ENCODE data around the gene CARD14.

Gene CARD14

DNA sequence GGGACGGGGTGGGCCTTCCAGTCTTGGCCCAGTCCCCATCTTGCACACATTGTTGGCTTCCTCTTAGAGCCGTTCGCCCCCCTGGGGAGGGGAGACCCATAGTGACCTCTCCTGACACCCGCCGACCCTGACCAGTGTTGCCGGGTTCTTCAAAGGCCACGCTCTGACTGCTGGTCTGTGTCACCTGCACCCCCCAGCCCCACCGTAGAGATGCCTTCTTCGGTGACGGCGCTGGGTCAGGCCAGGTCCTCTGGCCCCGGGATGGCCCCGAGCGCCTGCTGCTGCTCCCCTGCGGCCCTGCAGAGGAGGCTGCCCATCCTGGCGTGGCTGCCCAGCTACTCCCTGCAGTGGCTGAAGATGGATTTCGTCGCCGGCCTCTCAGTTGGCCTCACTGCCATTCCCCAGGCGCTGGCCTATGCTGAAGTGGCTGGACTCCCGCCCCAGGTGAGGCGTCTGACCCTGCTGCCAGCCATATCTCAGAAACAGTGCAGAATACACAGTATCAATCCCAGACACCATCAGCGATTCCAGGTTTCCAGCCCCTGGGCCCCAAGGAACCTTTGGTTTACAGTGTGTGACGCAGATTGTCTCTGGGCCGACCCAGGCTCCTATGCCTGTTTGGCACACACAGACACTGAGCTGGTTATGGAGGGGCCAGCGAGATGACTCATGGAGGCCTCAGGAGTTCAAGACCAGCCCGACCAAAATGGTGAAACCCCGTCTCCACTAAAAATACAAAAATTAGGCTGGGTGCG, 51.7 kb downstream of the CARD14 start:
- H3K4me3 ChIP-seq (ENCODE audit: control insufficient read depth, low read depth, low read length) = peak overlapping the region; percentile 94
- TF ChIP-seq, protein P1, sequence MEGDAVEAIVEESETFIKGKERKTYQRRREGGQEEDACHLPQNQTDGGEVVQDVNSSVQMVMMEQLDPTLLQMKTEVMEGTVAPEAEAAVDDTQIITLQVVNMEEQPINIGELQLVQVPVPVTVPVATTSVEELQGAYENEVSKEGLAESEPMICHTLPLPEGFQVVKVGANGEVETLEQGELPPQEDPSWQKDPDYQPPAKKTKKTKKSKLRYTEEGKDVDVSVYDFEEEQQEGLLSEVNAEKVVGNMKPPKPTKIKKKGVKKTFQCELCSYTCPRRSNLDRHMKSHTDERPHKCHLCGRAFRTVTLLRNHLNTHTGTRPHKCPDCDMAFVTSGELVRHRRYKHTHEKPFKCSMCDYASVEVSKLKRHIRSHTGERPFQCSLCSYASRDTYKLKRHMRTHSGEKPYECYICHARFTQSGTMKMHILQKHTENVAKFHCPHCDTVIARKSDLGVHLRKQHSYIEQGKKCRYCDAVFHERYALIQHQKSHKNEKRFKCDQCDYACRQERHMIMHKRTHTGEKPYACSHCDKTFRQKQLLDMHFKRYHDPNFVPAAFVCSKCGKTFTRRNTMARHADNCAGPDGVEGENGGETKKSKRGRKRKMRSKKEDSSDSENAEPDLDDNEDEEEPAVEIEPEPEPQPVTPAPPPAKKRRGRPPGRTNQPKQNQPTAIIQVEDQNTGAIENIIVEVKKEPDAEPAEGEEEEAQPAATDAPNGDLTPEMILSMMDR (IDR thresholded peaks at IDR 0.05; ENCODE audit: control insufficient read depth, insufficient read depth, low read depth, low read length, missing control alignments) = no peak
- DNase-seq (ENCODE audit: low read depth) = no peak

DNA sequence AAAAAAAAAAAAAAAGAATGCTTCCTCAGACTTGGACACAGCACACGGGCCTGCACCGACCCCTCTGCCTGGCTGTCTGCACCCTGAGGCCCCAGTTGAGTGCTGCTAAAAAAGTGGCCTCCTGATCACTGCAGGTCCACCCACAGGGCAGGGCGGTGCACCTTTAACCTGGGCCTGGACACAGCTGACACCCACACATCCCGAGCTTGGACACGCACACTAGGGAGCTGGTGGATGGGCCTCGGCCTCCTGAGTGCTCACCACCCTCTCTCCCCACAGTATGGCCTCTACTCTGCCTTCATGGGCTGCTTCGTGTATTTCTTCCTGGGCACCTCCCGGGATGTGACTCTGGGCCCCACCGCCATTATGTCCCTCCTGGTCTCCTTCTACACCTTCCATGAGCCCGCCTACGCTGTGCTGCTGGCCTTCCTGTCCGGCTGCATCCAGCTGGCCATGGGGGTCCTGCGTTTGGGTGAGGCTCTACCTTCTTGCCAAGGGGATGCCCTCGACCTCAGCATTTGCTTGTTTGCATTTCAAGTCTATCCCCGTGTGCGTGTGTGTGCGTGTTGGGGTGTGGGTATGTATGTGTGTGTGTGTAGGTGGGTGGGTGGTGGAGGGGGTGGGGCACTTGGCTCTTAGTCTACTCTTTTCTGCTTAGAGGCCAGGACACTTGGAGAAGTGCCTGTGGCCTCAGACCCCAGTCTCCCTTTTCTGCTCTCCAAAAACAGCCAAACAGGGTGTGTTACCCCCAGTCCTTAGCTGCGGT, 52.7 kb downstream of the CARD14 start:
- TF ChIP-seq, protein P1 (IDR thresholded peaks at IDR 0.05; ENCODE audit: control insufficient read depth, insufficient read depth, low read depth, low read length, missing control alignments) = no peak
- no peak overlapping the region for H3K4me3 ChIP-seq (ENCODE audit: control insufficient read depth, low read depth, low read length)
- DNase-seq (ENCODE audit: low read depth) = no peak

DNA sequence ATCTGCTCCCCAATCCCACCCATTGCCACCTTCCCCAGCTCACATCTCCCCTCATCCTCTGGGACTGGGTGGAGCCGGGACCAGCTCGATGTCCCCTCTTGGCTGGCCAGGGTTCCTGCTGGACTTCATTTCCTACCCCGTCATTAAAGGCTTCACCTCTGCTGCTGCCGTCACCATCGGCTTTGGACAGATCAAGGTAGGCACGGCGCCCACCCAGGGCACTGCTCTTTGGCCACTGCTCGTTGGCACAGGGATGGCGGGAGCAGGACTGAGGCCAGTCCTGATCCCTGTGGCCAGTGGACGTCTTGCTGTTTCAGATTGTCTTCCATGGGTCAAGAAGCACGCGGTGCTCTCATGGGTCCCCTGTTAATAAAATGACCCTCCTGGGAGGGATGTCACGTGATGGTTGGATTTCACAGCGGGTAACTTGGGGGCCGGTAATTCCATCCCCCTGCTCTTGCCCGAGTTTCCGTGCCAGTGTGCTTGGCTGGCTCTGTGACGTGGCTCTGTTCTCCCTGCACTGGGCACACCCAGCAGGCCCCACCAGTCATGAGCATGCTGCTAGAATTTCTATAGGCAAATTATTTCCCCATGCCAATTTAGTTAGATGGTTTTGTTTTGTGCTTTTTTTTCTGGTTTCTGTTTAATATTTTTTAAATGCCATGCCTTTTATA, 53.4 kb downstream of the CARD14 start:
- TF ChIP-seq, protein P1 (IDR thresholded peaks at IDR 0.05; ENCODE audit: control insufficient read depth, insufficient read depth, low read depth, low read length, missing control alignments) = no peak
- DNase-seq (ENCODE audit: low read depth) = no peak
- H3K4me3 ChIP-seq (ENCODE audit: control insufficient read depth, low read depth, low read length) = no peak overlapping the region

DNA sequence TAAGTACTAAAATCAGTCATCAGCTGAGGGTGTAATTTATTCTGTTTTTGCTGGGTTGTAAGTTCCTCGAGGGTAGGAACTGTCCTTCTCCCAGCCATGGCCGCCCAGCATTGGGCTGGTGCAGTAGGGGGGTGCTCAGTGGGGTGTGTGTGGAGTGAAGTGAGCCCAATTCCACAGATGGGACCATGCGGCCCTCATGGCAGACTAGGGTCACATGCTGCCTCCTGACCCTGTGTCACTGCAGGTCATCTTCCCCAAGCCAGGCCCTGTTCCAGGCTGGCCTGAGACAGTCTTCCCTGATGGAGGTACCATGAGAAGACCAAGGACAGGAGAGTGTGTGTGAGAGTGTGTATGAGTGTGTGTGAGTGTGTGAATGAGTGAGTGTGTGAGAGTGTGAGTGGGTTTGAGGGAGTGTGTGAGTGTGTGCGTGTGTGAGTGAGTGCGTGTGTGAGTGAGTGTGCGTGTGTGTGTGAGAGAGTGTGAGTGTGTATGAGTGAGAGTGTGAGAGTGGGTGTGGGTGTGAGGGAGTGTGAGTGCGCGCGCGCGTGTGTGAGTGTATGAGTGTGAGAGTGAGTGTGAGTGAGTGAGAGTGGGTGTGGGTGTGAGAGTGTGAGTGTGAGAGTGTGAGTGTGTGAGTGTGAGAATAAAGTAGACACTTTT, 54.1 kb downstream of the CARD14 start:
- H3K4me3 ChIP-seq (ENCODE audit: control insufficient read depth, low read depth, low read length) = no peak overlapping the region
- TF ChIP-seq, protein P1 (IDR thresholded peaks at IDR 0.05; ENCODE audit: control insufficient read depth, insufficient read depth, low read depth, low read length, missing control alignments) = no peak
- no peak for DNase-seq (ENCODE audit: low read depth)

DNA sequence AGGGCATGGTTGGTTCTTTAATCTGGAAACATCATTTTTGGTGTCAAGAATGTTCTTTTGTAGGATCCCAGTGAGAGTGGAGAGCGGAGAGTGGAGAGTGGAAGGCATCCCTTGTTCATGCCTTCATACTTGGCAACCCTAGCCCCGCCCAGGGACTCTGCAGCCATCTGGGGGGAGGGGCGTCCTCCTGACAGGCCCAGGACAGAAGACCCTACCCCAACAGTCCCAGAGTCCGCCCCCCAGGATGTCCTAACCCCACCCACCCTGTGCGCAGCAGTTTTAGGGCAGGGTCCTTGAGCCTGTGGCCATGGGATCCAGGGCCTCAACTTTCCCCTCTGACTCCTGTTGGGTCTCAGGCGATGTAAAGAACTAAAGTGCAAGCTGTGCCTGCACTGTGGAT, 54.9 kb downstream of the CARD14 start:
- no peak for DNase-seq (ENCODE audit: low read depth)
- no peak overlapping the region for H3K4me3 ChIP-seq (ENCODE audit: control insufficient read depth, low read depth, low read length)
- TF ChIP-seq, protein P1 (IDR thresholded peaks at IDR 0.05; ENCODE audit: control insufficient read depth, insufficient read depth, low read depth, low read length, missing control alignments) = no peak

DNA sequence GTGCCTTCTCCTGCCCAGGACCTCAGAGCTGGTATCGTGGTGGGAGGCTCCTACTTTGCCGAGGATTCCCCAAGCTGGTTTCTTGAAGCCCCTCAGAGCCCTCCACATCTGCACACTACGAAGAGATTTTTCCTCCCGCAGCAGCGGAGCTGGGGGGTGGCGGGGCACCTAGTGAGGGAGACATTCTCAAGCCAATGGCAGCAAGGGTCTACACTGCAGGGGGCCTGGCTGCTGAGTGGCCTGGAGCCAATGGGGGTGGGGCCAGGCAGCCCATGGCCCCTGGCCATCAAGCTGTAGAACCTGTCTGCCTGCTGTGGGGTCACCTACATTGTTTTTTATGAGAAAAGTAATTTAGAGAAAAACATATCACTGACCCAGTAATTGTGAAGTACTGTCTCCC, 55.4 kb downstream of the CARD14 start:
- no peak for DNase-seq (ENCODE audit: low read depth)
- no peak overlapping the region for H3K4me3 ChIP-seq (ENCODE audit: control insufficient read depth, low read depth, low read length)
- TF ChIP-seq, protein P1 (IDR thresholded peaks at IDR 0.05; ENCODE audit: control insufficient read depth, insufficient read depth, low read depth, low read length, missing control alignments) = no peak
